Stimulated activated naive CD8-positive, alpha-beta T cell treated with anti-CD3 and anti-CD28 coated beads, Interleukin-15, Interleukin-2, amounts not matched to agents 100 ng/mL and 50 ng/mL, for 24 hours (primary cell): ENCODE results near the gene LINC01488.

ENCODE experiments used
- H3K27ac Mint-ChIP-seq: one replicate; pipeline ENCODE4 v1.8.0; 2021; ENCODE audit warnings: mild to moderate bottlenecking, mixed read lengths
- H3K27me3 Mint-ChIP-seq: one replicate; pipeline ENCODE4 v1.8.0; 2021; ENCODE audit warnings: mixed read lengths
- H3K36me3 Mint-ChIP-seq: one replicate; pipeline ENCODE4 v1.8.0; 2021; ENCODE audit warnings: low read depth, mixed read lengths
- H3K4me1 Mint-ChIP-seq: one replicate; pipeline ENCODE4 v1.8.0; 2021; ENCODE audit warnings: low read depth, mixed read lengths
- H3K4me3 Mint-ChIP-seq: one replicate; pipeline ENCODE4 v1.8.0; 2021; ENCODE audit warnings: mild to moderate bottlenecking, mixed read lengths
- H3K9me3 Mint-ChIP-seq: one replicate; pipeline ENCODE4 v1.8.0; 2021; ENCODE audit warnings: mixed read lengths

LINC01488 gene

GRCh38 chr11:69481393-69481844 lies at the start of gene LINC01488:
TSS of gene LINC01488 (plus strand) at chr11:69481663.
- no peaks in the 10 kb centered on the region for H3K4me1 Mint-ChIP-seq
- H3K9me3 Mint-ChIP-seq, result no peaks in the 10 kb centered on the region
- no peak within 1 kb of the TSS for H3K27ac Mint-ChIP-seq
- no peaks in the 10 kb centered on the region for H3K36me3 Mint-ChIP-seq
- no peak within 1 kb of the TSS for H3K4me3 Mint-ChIP-seq
- no peaks in the 10 kb centered on the region for H3K27me3 Mint-ChIP-seq

DNA sequence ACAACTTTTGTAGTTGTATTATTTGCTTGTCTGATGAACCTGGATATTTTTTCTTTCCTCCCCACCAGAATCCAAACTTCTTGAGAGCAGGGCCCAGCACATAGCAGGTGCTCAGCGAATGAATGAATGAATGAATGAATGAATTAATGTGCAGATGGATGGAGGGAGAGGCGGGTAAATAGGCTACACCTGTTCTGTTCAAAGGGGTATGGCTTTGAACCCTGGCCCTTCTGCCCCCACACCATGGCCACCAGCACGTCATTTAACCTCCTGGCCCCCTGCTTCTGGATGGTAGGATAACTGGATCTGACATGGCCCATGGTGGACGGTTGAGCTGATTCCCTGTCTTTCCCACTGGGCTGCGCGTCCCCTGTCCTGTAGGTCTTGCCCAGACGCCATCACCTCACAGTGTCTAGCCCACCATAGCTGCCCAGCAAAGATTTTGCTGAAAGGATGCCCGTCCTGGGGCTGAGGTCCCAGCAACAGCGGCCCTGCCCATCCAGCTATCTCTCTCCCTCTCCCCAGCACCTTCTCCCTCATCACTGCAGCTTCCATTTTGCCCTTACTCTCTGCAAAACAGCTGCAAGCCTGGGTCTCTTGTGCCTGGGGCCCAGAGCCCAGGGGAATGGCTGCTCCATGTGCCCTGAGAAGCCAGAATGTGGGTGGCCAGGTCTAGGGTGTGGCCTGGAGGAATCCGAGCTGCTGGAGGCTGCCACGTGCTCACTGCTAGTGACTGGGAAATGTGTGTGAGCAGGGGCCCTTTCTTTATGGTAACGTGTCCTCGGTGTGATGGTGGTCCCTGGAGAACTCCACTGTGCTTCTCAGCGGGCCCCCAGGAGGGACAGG lies 49.3 kb upstream of the LINC01488 start:
- Mint-ChIP-seq H3K27me3 (peaks cover 29% of the 10 kb centered on the region), H3K4me3 (no peak overlapping the region), H3K36me3 (no peaks in the 10 kb centered on the region)

DNA sequence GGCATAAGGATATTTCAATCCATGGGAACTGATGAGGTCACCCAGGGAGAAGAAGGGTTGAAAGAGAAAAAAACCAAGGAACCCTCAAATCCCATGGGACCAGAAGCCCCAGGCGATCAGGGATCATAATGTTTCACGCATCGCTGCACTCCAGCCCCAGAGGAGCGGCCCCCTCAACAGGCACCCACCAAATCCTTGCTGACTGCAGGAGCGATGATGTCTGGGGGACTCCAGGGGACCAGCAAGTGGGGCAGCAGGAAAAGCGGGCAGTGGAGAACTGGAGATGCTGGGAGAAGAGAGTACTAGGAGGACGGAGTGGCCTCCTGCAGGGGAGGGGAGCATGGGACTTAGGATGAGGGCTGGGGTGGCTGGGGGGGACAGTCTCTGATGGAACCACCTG lies 47.7 kb upstream of the LINC01488 start:
- peaks cover 20% of the 10 kb centered on the region for H3K27me3 Mint-ChIP-seq
- H3K36me3 Mint-ChIP-seq, result no peaks in the 10 kb centered on the region
- H3K9me3 Mint-ChIP-seq, result no peaks in the 10 kb centered on the region
- H3K4me3 Mint-ChIP-seq, result no peak overlapping the region
- no peaks in the 10 kb centered on the region for H3K4me1 Mint-ChIP-seq
- H3K27ac Mint-ChIP-seq, result no peak overlapping the region

More for the DNA sequence above, 49.3 kb upstream of the LINC01488 start:
- no peaks in the 10 kb centered on the region for H3K9me3 Mint-ChIP-seq
- H3K4me1 Mint-ChIP-seq, result no peaks in the 10 kb centered on the region
- no peak overlapping the region for H3K27ac Mint-ChIP-seq

DNA sequence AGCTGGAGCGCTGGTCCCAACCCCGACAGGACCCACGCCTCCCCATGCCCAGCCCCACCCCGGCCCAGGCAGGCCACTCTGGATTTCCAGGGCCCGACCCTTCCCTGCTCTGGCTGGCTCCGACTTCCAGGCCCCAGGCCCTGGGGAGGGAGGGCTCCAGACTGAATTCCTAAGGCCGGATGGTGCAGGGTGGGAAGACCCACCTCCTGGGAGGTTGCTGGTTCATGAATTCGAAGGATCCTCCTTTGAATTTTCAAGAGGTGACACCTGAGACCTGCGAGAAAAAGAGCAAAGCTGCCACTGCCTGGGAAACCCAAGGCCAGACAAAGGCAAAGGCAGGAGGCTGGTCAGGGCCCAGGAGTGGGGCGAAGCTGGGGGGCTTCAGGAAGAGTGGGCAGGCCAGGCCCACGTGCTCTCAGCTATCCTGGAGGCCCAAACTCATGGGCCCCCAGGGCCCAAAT lies 47.0 kb upstream of the LINC01488 start:
- H3K27ac Mint-ChIP-seq, result no peak overlapping the region
- H3K9me3 Mint-ChIP-seq, result no peaks in the 10 kb centered on the region
- H3K4me1 Mint-ChIP-seq, result no peaks in the 10 kb centered on the region
- H3K36me3 Mint-ChIP-seq, result no peaks in the 10 kb centered on the region
- H3K27me3 Mint-ChIP-seq, result peaks cover 20% of the 10 kb centered on the region
- H3K4me3 Mint-ChIP-seq, result no peak overlapping the region

- no peaks in the 10 kb centered on the region for H3K4me1 Mint-ChIP-seq
- no peaks in the 10 kb centered on the region for H3K36me3 Mint-ChIP-seq
- no peak overlapping the region for H3K27ac Mint-ChIP-seq
- peaks cover 24% of the 10 kb centered on the region for H3K27me3 Mint-ChIP-seq
- no peak overlapping the region for H3K4me3 Mint-ChIP-seq
- H3K9me3 Mint-ChIP-seq, result no peaks in the 10 kb centered on the region
These were observed 46.1 kb upstream of the LINC01488 start for GRCh38 chr11:69435161-69435986.

- H3K9me3 Mint-ChIP-seq, result no peaks in the 10 kb centered on the region
These were observed 45.2 kb upstream of the LINC01488 start for GRCh38 chr11:69436041-69436982.

DNA sequence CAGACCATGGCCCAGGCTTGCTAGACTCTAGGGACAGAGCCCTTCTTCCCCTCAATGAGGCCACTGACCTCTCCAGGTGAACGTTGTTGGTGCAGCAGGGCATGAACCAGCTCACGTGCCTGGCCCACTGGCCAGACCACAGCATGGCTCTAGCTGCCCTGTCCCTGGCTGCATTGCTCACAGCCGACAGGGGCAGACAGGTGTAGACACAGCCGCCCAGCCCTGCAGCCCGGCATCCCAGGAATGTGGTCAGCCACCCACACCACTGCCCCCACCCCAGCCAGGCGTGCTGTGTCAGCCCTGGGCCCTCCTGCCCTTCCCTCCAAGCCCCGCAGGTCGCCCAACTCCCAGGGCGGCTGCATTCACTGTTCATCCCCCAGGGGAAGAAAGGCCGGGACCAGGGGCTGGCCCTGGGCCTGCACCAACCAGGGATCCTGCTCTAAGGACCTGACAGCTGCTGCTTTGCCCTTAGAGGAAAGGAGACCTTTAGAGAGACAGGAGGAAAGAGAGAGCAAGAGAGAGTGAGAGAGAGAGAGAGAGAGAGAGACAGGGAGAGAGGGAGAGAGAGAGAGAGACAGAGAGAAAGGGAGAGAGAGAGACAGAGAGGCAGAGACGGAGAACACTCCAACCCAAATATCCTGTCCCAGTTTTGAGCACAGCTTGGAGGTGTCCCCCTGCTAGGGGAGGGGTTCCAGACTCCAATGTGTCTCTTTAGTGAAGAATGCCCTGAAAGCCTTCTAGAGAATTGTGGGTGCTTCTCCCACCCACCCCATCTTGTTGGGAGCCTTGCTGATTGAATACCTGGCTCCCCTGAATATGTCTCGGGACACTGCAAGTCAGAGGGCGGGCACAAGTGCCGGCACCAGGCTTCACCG lies 44.2 kb upstream of the LINC01488 start:
- H3K27ac Mint-ChIP-seq, result no peak overlapping the region
- H3K27me3 Mint-ChIP-seq, result peaks cover 17% of the 10 kb centered on the region
- H3K36me3 Mint-ChIP-seq, result no peaks in the 10 kb centered on the region
- no peaks in the 10 kb centered on the region for H3K9me3 Mint-ChIP-seq
- peaks cover 2% of the 10 kb centered on the region for H3K4me1 Mint-ChIP-seq
- H3K4me3 Mint-ChIP-seq, result no peak overlapping the region

More at GRCh38 chr11:69436041-69436982, 45.2 kb upstream of the LINC01488 start:
- H3K27me3 Mint-ChIP-seq, result peaks cover 22% of the 10 kb centered on the region
- no peak overlapping the region for H3K27ac Mint-ChIP-seq
- no peak overlapping the region for H3K4me3 Mint-ChIP-seq
- no peaks in the 10 kb centered on the region for H3K4me1 Mint-ChIP-seq
- no peaks in the 10 kb centered on the region for H3K36me3 Mint-ChIP-seq

DNA sequence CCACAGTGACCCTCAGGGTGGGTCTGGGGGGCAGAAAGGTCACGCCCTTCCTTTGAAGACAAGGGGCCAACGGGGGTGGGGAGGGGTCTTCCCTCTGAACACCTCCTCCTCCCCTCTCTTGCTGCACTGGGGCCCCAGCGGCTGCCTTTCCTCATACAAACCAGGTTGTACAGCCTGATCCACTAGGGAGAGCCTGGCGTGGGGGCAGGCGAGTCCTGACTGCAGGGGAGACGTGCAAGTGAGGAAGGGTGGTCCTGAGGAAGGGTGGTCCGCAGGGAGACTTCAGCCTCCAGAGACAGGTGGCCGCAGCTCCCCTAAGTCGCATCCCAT lies 43.6 kb upstream of the LINC01488 start:
- H3K9me3 Mint-ChIP-seq, result no peaks in the 10 kb centered on the region
- no peaks in the 10 kb centered on the region for H3K36me3 Mint-ChIP-seq
- no peak overlapping the region for H3K27ac Mint-ChIP-seq
- H3K27me3 Mint-ChIP-seq, result peaks cover 17% of the 10 kb centered on the region
- H3K4me3 Mint-ChIP-seq, result no peak overlapping the region
- H3K4me1 Mint-ChIP-seq, result peaks cover 7% of the 10 kb centered on the region

GRCh38 chr11:69438286-69438920 lies 43.1 kb upstream of the LINC01488 start:
- H3K27me3 Mint-ChIP-seq, result peaks cover 14% of the 10 kb centered on the region
- H3K4me1 Mint-ChIP-seq, result peaks cover 11% of the 10 kb centered on the region
- no peaks in the 10 kb centered on the region for H3K9me3 Mint-ChIP-seq
- no peaks in the 10 kb centered on the region for H3K36me3 Mint-ChIP-seq
- H3K4me3 Mint-ChIP-seq, result no peak overlapping the region
- no peak overlapping the region for H3K27ac Mint-ChIP-seq

GRCh38 chr11:69439127-69439526 lies 42.3 kb upstream of the LINC01488 start:
- Mint-ChIP-seq H3K36me3 (no peaks in the 10 kb centered on the region), H3K4me3 (no peak overlapping the region), H3K9me3 (no peaks in the 10 kb centered on the region), H3K27ac (no peak overlapping the region), H3K4me1 (peaks cover 18% of the 10 kb centered on the region), H3K27me3 (peaks cover 13% of the 10 kb centered on the region)

- Mint-ChIP-seq H3K36me3 (no peaks in the 10 kb centered on the region), H3K9me3 (no peaks in the 10 kb centered on the region), H3K4me3 (no peak overlapping the region), H3K27ac (no peak overlapping the region), H3K27me3 (peaks cover 13% of the 10 kb centered on the region), H3K4me1 (peaks cover 22% of the 10 kb centered on the region)
These were observed 41.6 kb upstream of the LINC01488 start for GRCh38 chr11:69439651-69440464.

DNA sequence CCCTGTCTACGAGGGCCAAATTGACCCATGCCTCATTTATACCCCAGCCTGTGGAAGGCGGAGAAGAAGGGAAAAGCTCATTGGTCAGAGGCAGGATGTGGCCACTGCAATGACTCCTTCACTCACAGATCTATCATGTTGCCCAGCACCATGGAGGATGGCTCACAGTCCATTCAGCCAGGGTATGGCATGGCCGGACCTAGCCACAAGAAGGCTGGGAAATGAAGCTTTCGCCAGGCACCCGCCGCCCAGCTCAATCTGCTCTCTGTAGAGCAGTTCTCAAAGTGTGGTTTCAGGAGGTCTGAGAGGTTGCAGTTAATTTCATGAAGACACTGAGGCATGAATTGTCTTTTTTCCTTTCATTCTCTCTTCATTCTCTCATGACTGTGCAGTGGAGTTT lies 40.6 kb upstream of the LINC01488 start:
- no peaks in the 10 kb centered on the region for H3K36me3 Mint-ChIP-seq
- no peak overlapping the region for H3K27ac Mint-ChIP-seq
- H3K9me3 Mint-ChIP-seq, result no peaks in the 10 kb centered on the region
- no peak overlapping the region for H3K4me3 Mint-ChIP-seq
- H3K27me3 Mint-ChIP-seq, result peaks cover 14% of the 10 kb centered on the region
- peaks cover 22% of the 10 kb centered on the region for H3K4me1 Mint-ChIP-seq
